Right atrium auricular region (tissue), 2 donors: Measurements from ENCODE around the gene TUBGCP6. TPM values are rescaled to one million over a fixed set of nuclear protein-coding genes. Genes with fewer than 3 reads are reported as not detected.
"Not testable (repeated sequence)": the region's sequence is repeated elsewhere in the genome, so short reads cannot be mapped to it uniquely, and the experiment has no call there.

Experiments used
- DNase-seq: peaks from one replicate; pipeline ENCODE4 v3.0.0-alpha.2; 2019; ENCODE audit warnings: low spot score
- H3K27ac ChIP-seq, 2 donors: fragments of 200-600 bp; sonication (generic); 1 replicate in 1 of 2; 2 replicates in 1 of 2; pipeline ENCODE4 v1.5.1; 2016 to 2019
- H3K27me3 ChIP-seq, 2 donors: fragments of 200-600 bp; sonication (generic); one replicate each; pipeline versions ENCODE4 v1.5.1 to v1.6.0; 2017 to 2019
- H3K36me3 ChIP-seq: fragments of 200-600 bp; sonication (generic); one replicate; pipeline ENCODE4 v1.5.1; 2016
- H3K4me1 ChIP-seq, 2 donors: fragments of 200-600 bp; sonication (generic); one replicate each; pipeline versions ENCODE4 v1.5.1 to v1.6.0; 2017 to 2019
- H3K4me3 ChIP-seq, 2 donors: fragments of 200-600 bp; sonication (generic); 1 replicate in 1 of 2; 2 replicates in 1 of 2; pipeline ENCODE4 v1.5.1; 2017 to 2019; ENCODE audit warnings: mild to moderate bottlenecking in 1 of 2, moderate library complexity in 1 of 2
- H3K9me3 ChIP-seq, 2 donors: fragments of 200-600 bp; sonication (generic); one replicate each; pipeline ENCODE4 v1.5.1; 2019
- CTCF ChIP-seq, 2 donors: fragments of 200-600 bp; sonication (generic); IDR thresholded peaks; one replicate each; pipeline ENCODE4 v1.5.1; 2019; ENCODE audit warnings: antibody characterized with exemption in 2 of 2
- total RNA-seq, 2 donors: library from RNA; depleted of rRNA; stranded (reverse); fragments of >200 nt; gene quantifications; one replicate each; pipeline ENCODE4 v1.1.0, GENCODE V29; 2016

Gene TUBGCP6
- total RNA-seq, 2 donors from 2014 or later: 19.5 to 22.1 TPM

- no peaks in the 10 kb centered on the region for H3K27me3 ChIP-seq
- peak overlapping the region in 1 of 2 donors; percentile 43 for H3K27ac ChIP-seq
- no peak overlapping the region for H3K4me3 ChIP-seq
- H3K36me3 ChIP-seq: peaks cover 61% of the 10 kb centered on the region
- peaks cover 0 to 21% of the 10 kb centered on the region in 2 donors for H3K4me1 ChIP-seq
- no peaks in the 10 kb centered on the region for H3K9me3 ChIP-seq
- no peak for DNase-seq
- TF ChIP-seq CTCF (IDR thresholded peaks at IDR 0.05): peak; percentile 81 to 87
These were observed 31.3 kb upstream of the TUBGCP6 start for GRCh38 chr22:50276143-50276542.

GRCh38 chr22:50275181-50276055, 30.6 kb upstream of the TUBGCP6 start:
- Histone ChIP-seq H3K27me3 (no peaks in the 10 kb centered on the region), H3K4me3 (no peak overlapping the region), H3K36me3 (peaks cover 54% of the 10 kb centered on the region), H3K27ac (no peak overlapping the region), H3K9me3 (no peaks in the 10 kb centered on the region), H3K4me1 (peaks cover 0 to 28% of the 10 kb centered on the region in 2 donors)
- DNase-seq: no peak
- no peak for TF ChIP-seq CTCF (IDR thresholded peaks at IDR 0.05)

- Histone ChIP-seq H3K27me3 (no peaks in the 10 kb centered on the region), H3K9me3 (no peaks in the 10 kb centered on the region), H3K4me3 (no peak overlapping the region), H3K36me3 (peaks cover 47% of the 10 kb centered on the region), H3K27ac (no peak overlapping the region), H3K4me1 (peaks cover 0 to 33% of the 10 kb centered on the region in 2 donors)
- DNase-seq: no peak
- TF ChIP-seq CTCF (IDR thresholded peaks at IDR 0.05): no peak
These were observed 29.9 kb upstream of the TUBGCP6 start for GRCh38 chr22:50274771-50275170.

GRCh38 chr22:50274311-50274710, 29.5 kb upstream of the TUBGCP6 start:
- H3K9me3 ChIP-seq: no peaks in the 10 kb centered on the region
- no peak overlapping the region for H3K4me3 ChIP-seq
- TF ChIP-seq CTCF (IDR thresholded peaks at IDR 0.05): peak in 1 of 2 donors; percentile 50
- H3K27ac ChIP-seq: no peak overlapping the region
- DNase-seq: peak; percentile 68
- peaks cover 0 to 37% of the 10 kb centered on the region in 2 donors for H3K4me1 ChIP-seq
- H3K36me3 ChIP-seq: peaks cover 42% of the 10 kb centered on the region
- no peaks in the 10 kb centered on the region for H3K27me3 ChIP-seq

GRCh38 chr22:50273781-50274180, 29.0 kb upstream of the TUBGCP6 start:
- not testable (repeated sequence) for H3K27ac ChIP-seq, H3K4me3 ChIP-seq, H3K9me3 ChIP-seq, DNase-seq, H3K27me3 ChIP-seq
- H3K36me3 ChIP-seq: peaks cover 37% of the 10 kb centered on the region
- peaks cover 0 to 42% of the 10 kb centered on the region in 2 donors for H3K4me1 ChIP-seq

GRCh38 chr22:50273352-50273751, 28.5 kb upstream of the TUBGCP6 start:
- not testable (repeated sequence) for H3K4me3 ChIP-seq, H3K9me3 ChIP-seq, H3K27me3 ChIP-seq, DNase-seq, H3K27ac ChIP-seq
- TF ChIP-seq CTCF (IDR thresholded peaks at IDR 0.05): peak in 1 of 2 donors; percentile 18
- Histone ChIP-seq H3K36me3 (peaks cover 33% of the 10 kb centered on the region), H3K4me1 (peaks cover 0 to 47% of the 10 kb centered on the region in 2 donors)
